Peyer's patch (tissue), 4 donors: ENCODE measurements around the gene ZNHIT3.

Source experiments
- CTCF ChIP-seq, 6 experiments: fragments of 450-650 bp in 4 of 6; fragments of 200-600 bp in 2 of 6; sonication (generic) in 1 of 6; IDR thresholded peaks; one replicate each; pipeline ENCODE4 v1.5.1; 2017 to 2019; ENCODE audit warnings: antibody characterized with exemption in 6 of 6, mild to moderate bottlenecking in 3 of 6, moderate library complexity in 1 of 6
- POLR2A ChIP-seq, 2 donors: fragments of 450-650 bp; IDR thresholded peaks; one replicate each; pipeline ENCODE4 v1.5.1; 2017; ENCODE audit warnings: antibody characterized with exemption in 2 of 2, mild to moderate bottlenecking in 2 of 2, moderate library complexity in 2 of 2

DNA sequence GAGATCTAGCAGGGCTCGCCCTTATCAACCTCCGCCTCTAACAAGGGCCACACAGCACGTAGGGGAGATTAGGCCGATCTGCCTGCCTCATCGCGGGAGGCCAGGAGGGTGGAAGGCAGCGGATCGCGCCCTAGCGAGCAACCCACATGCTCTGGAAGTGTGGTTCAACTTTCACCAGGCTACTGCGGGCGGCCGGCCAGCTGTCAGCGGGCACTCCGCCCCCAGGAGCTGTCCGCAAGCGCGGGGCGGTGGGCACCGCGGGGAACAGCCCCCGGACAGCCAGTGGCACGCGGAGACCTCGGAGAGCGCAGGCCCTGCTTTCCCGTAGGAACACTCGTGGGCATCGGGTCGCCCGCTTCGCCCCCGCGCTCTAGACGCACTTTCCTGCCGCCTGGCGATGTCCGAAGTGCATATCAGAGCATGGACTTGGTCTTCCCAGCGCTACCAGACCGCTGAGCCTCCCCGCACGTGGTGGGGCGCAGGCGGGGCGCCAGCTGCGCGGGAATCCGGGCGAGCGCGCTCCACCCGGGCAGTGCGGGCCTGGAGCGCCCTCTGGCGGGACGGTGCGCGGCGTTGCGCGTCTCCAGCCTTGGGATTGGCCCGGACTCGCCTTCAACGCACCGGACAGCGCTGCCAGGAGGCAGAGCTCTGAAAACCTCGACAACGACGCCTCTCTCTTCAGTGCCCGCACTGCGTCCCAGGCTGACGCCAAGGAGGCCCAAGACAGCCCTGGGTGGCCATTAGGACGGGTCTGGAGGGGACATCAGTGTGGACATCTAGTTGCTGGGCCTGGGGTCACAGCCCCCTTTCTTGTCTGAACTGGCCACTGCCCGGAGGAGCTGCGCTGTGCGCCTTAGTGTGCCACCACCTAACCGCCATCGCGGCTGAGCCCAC is 3.6 kb upstream of the ZNHIT3 start:
- peak; percentile 65 to 95 (median 86) for TF ChIP-seq CTCF (IDR thresholded peaks at IDR 0.05)
- no peak for TF ChIP-seq POLR2A (IDR thresholded peaks at IDR 0.05)
